Hindlimb muscle (tissue), 1 donor: ENCODE data around the gene UEVLD. TPM values are rescaled to one million over a fixed set of nuclear protein-coding genes. Genes with fewer than 3 reads are reported as not detected.
"Not testable (repeated sequence)": the region's sequence is repeated elsewhere in the genome, so short reads cannot be mapped to it uniquely, and the experiment has no call there.

ENCODE experiments used
- DNase-seq: peaks from one replicate; pipeline ENCODE4 v3.0.0-alpha.2; 2013
- polyA plus RNA-seq: library from polyadenylated mRNA; unstranded; fragments of 120-200 nt; gene quantifications from one replicate; pipeline ENCODE4 v1.2.1, GENCODE V29; 2013; ENCODE audit not compliant: insufficient read length

Gene UEVLD
- 13.6 TPM for polyA plus RNA-seq

DNA sequence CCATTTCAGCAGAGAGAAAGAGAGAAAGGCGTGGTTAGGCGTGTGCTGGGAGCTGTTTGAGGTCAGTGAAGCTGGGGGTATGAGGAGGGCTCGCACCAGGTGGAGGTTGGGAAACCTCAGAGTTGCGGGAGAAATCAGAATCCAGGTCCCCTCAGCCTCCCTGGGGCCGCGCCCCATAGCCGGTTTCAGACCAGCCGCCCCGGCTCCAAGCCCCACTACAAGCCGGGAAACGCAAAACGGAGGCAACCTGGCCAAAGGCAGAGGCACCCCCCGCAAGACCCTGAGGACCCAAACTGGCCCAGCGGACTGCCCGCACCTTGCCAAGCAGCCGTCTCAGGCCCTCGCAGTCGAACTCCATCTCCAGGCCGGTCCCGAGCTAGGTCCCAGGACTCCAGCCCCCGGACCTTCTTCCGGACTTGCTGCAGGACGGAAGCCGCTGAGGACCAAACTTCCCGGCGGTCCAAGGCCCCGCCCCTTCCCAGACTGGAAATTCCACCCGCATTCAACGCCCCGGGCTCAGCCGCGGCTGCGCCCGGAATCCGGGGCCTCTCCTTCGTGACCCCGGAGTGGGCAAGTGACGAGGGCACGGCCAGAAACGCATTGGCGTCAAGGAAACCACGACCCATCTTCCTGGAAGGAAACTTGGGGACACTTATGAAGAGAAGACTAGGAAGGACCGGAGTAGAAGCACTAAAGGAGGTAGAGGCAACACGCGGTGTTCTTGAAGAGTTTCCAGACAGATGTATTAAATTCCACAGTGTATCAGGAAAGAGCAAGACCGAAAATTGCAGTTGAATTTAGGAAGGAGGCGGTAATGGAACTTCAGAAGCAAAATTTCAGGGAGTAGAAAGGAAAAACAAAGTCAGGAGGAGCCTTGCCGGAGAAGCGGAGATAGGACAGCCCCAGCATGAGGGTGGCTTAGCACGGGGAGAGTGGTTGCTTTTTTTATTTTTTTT, at the start of gene UEVLD:
UEVLD (minus strand) TSS at position 438 of the 956 bp plus-strand sequence; CDS start at position 358, 80 bp downstream.
- peak; percentile 92 for DNase-seq

DNA sequence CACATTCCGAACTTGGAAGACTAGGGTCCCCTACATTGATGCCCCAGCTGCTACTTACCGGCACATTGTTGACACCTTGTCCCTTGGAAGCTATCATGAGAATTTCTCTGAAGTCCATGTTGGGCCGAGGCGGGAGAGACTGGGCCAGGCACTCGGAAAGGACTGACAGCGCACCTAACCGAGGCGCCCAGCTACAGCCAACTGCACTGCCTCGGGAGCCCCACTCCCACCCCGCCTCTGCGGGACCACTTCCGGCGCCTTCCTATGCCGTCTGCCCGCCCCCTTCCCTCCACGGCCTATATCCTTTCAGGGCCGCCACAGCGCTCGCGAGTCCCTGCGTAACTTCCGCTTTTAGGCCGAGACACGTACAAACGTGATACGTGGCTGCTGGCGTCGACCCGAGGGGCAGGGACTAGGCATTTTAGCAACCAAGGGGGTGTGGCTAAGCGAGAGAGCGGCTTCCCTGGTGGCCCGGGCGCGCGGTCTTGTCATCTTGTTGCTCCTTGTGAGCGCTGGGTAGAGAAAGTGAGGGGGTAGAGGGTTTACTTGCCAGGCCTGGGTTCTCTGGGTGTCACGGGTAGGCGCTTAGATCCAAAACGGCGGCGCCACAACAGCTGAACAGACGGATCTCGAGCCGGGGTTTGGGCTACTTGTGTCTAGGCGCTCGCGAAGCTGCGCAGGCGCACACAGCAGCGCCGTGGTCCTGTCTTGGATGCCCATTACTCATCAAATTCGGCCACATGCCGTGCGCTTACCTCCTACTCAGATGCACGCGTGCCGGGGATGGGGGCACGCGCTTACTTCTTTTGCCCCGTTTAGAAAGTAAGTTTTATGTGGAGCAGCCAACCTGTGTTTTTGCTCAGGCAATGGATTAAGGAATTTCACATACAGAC, 45.9 kb upstream of the UEVLD start, which contains the start of gene SPTY2D1:
SPTY2D1 (minus strand) TSS at position 203 of the 893 bp plus-strand sequence; CDS start at position 118, 85 bp downstream.
- peak; percentile 100 for DNase-seq

DNA sequence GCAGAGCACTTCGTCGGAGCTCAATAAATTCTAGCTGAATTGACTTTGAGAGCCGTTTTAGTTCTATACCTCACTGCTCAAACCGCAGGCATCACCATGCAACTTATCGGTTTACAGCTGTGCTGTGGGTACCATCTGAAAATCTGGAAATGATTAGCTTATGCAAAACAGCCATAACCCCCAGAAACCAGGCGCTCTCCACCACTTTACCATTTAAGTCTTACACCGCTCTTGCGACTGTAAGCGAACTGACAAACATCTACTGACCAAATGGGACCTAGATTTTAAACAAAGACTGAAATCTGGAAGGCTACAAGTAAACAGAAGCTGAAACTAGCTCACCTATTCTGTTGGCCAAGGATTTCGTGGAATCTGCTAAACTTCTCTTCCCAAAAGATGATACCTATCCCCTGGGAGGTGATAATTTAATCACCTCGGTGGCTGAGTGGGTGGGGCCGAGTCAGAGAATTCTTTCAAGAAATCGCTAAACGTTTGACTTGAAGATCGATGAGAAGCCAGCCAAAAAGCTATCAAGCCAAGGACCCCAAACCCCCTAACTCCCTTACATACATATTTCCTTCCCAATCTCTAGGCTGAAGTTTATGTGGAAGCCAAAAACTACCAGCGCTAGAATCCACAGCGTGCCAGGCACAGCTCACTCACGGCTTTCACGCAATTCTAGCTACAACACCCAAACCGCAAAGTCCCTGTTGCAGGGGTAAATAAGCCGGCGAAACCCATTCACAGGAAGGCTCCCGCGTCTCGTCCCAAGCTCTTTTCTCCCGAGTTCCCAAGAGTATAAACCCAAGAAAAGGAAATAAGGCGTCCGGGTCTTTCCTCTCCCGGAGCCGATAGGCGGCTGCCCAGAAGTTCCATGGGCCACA, 45.0 kb upstream of the UEVLD start:
- DNase-seq, result no peak

DNA sequence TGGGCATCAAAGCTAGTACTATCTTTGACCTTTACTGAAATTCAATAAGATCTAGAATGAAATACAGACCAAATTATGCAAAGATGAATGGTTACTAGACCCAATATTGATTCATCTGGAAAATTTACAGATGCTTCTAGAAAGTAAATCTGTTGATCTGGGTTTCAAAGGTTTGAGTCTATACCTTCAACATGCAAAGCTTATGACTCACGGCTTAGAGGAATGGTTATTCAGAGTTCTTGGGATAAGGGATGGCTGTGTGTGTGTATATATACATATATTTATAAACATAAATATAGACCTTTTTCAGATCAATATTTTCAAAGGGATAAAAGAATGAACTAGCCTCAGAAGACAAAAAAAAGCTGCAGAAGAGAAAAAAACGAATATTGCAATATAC, 44.3 kb upstream of the UEVLD start:
- no peak for DNase-seq

DNA sequence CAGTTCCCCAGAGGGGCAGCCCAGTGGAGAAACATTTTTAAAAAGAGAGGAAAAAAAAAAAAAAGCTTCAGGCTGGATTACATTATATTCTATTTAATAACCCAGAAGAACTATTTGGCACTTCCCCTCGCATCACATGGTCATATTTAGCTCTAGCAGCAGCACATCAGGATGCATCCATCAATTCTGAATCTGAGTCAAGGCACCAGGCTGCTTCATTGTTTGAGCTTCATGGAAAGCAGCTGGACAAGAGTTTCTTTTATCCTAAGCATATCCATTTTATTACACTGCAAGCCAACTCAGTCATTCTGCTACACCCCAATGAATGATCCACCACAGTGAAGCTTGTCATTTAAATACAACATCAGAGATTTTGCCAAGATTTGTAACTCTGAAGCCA, 35.6 kb upstream of the UEVLD start:
- no peak for DNase-seq

DNA sequence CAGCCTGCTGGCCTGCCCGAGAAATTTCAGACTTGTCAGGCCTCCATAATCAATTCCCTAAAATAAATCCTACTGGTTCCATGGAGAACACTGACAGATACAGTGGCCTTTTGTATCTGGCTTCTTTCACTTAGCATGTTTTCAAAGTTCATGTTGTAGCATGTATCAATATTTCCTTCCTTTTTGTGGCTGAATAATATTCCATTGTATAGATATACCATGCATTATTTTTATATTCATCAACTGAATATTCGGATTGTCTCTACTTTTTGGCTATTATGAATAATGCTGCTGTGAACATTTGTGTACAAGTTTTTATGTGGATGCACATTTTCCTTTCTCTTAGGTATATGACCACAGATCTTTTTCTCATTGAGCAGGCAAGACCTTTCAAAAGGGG, 35.2 kb upstream of the UEVLD start:
- no peak for DNase-seq

DNA sequence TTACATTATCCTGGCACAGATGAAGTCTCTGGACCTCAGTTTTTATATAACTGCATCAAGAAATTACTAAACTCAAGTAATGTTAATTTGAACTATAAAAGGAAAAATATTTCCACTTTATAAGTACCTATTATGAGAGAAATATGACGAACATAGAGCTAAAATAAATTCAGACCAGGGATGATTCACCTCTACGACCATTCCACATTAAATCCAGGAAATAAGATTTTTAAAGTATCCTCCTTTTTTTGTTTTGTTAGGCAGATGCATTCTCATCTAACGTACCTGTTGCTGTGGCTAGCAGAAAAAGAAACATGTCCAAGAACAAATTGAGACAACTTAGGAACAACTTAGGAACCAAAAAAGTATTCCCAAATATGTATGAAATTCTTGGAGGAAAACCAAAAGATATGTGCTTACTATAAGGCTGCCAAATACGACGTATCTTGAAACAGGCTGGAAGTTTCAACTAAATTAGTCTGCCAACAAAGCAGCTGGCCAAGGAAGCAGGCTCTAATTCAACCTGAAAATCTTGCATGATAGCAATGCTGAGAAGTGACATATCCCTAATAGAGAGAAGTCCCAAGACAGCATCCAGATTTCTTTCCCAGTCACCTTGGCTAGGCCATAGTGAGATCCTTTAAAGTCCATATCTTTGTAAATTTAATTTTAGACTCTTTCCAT, 29.9 kb upstream of the UEVLD start:
- no peak for DNase-seq

DNA sequence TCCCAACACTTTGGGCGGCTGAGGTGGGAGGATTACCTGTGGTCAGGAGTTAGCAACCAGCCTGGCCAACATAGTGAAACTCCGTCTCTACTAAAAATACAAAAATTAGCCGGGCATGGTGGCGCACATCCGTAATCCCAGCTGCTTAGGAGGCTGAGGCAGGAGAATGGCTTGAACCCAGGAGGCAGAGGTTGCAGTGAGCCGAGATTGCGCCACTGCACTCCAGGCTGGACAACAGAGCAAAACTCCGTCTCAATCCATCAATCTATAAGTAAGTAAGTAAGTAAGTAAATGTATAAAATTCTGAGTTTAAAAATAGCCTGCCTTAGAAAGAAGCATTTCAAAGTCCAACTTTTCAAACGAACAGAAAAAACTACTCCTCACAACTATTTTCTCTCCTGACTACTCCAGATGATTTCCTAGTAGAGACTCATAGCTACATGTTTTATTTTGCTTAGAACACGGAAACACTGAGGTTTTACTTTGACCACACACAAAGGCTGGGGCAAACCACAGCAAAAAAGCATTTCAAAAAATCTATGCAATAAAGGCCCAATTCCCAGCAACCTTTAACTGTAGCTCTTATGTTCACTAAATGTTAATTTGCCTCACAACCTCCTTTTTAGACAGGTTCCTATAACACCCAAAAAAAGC, 29.3 kb upstream of the UEVLD start:
- no peak for DNase-seq

DNA sequence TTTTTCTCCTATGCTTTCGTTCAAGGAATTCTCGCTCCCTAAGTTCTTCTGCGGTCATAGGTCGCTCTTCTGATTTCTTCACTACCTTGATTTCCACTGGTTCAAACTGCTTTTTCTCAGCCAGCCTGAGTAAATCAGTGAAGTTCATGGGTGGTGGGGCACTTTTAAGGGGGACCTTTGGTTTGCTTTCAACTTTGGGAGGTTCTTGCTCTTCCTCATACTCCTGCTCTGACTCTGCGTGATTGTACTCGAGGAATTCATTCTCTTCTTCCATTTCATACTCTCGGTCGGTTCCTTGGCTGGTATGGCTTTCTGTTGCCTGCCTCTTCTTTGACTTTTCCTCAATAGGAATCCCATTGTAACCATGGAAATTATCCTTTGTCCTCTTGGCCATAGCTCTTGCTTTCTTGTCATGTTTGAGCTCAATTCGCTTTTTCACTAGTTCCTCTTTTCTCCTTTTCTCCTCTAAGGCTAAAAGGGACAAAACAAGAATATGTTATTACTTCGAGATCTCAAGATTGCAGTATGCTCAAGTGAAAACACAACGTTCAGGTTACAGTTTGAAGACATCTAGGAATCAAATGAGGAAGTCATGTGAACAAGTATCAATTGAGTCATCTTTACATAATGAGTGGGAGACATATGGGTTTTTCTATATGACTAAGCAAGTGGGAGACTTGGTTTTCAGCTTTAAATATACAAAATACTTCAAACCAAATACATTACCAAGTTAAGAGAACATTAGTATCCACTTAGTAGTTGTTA, 27.3 kb upstream of the UEVLD start:
- no peak for DNase-seq

DNA sequence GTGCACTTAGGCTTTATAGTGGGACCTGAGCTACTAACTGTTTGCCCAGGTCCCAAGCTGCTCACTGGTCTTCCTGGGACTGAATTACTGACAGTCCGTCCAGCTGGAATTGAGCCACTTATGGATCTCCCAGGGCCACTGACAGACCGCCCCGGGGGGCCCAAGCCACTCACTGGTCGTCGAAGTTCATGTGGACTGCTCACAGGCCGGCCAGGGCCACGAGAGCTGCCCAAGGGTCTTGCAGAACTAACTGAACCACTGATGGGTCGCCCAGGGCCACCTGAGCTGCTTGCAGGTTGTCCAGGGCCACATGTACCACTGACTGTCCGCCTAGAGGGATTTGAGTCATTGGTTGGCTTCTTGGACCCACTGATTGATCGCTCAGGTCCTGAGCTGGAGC, 26.1 kb upstream of the UEVLD start:
- DNase-seq, result no peak

DNA sequence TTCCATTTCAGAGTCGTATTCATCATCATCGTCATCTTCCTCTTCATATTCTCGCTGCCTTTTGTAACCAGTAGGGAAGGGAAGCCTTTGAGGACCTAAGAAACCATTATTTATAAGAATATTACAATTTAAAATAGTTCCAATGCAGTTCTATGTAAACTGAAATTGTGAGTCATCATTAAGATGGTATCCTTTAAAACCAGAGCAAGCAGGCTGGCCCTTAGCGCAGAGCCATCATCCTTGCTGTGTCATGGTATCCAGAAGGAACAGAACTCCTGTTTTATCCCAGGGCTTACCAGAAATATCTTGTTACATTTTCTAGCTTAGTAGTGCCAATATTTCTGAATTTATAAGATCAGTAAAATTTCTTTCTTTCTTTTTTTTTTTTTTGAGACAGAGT, 23.9 kb upstream of the UEVLD start:
- no peak for DNase-seq

DNA sequence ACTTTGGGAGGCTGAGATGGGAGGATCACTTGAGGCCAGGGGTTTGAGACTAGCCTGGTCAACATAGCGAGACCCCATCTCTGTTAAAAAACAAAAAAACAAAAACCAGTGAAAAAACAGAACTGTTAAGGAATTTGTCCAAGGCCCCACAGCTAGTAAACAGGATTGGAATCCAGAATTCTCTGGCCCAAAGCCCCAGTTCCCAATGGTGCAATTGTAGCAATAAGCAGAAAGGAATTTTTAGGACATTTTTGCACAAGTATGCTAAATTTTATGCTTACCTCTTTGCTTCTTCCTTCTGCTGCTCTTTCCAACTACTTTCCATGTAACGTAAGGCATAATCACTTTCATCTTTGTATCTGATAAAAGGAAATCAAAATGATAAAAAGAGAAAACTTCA, 22.7 kb upstream of the UEVLD start:
- no peak for DNase-seq

DNA sequence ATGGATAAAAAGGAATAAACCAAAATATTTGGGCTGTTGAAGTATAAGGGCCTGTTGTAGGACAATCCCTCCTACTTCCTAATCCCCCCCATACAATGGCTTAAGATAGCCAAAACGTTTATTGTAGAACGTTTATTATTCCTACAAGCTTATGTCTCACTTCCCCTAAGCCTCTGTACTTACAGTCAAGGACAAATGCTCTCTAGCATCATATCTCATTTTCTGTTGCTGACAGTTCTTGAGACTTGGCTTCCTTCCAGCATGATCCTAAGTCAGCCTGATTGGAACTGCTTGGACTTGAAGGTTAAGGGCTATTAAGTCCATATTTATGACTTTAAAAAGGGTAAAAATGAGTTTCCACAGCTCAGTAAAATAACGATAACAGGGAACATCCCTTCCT, 19.8 kb upstream of the UEVLD start:
- no peak for DNase-seq

DNA sequence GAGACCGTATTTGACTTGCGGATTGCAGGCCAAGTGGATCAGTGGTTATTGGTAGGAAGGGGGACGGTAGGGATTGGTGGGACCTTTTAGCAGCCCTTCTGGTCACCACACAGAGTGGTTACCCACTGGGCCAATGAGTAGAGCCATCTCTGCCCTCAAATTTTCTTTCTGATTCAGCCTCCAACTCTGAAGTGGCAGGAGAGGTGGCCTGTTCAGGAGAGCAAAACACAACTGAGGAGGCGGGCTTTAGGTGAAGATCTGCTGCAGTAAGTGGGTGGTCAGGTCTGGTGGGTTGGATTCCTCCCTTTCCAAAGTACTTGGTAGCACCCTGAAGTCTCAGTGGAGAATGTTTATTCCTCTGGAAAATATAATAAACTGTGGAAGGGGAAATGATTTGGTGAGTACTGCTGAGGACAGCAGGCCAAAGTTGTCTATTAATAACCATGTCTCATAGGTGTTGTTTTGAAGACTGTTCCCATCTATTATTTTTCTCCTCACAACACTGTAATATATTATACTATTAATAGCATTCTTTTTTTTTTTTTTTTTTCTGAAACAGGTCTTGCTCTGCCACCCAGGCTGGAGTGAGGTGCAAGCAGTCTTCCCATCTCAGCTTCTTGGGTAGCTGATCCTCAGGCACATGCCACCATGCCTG, 12.5 kb upstream of the UEVLD start:
- DNase-seq, result no peak

DNA sequence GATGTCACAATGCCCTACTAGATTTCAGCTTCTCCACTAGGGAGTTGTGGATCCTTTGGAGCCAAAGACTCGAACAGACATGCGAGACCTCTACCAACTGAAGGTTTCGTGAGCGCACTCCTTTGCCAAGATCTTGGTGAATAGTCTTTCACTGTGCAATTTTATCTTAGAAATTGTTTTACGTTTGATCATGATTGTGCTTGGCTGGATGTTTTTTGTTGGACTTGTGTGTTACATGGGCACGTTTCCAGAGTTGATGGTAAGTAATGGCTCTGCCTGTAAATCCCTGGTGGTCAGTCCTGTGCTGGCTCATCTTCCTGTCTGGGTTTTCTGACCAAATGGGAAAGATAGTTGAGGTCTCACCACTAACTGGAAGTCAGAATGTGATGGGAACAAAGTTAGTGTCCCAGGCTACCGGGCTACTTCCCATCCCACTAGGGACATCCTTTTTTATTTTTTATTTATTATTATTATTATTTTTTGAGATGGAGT, 11.3 kb upstream of the UEVLD start, which contains the start of gene MISFA:
MISFA (plus strand) TSS at position 51 of the 492 bp plus-strand sequence; CDS start at position 191, 140 bp downstream.
- DNase-seq, result no peak

DNA sequence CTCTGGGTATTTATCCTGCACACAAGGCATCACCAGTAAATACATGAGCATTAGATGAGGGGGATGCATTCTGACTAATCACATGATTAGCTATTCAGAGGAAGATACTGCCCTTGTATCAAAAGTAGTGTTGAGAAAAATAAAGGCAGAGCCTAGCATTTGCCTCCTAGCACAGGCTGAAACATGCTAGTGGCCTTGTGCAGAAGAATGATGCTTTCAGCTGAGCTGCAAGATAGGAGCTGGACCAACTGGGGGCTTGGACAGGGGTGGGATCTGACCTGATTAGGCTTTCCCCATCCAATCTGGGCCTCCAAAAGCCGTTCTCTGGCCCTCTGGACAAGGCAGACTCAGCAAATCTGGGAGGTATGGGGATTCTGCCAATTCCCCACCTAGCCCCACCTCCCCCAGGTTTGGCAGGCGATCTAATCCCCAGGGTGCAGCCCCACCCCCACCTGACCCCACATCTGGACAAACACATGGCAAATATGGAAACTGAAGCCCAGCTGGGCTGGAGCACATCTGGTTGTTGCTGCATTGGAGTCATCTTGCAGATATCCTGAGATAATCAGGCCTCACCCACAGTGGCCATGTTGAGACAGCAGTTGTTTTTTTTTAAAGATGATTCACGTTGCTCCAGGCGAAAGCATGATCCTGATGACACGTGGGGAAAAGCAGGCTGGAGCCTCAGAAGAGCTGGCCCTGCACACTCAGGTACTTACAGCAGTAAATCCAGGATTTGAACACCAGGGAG, 6.6 kb upstream of the UEVLD start:
- no peak for DNase-seq

DNA sequence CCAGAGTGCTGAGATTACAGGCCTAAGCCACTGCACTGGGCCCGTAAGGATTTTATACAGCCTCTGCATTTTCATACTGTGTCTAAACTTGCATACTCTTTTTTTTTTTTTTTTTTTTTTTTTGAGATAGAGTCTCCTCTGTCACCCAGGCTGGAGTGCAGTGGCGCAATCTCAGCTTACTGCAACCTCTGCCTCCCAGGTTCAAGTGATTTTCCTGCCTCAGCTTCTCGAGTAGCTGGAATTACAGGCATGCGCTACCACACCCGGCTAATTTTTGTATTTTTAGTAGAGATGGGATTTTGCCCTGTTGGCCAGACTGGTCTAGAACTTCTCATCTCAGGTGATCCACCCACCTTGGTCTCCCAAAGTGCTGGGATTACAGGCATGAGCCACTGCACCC, 5.6 kb upstream of the UEVLD start:
- not testable (repeated sequence) for DNase-seq

DNA sequence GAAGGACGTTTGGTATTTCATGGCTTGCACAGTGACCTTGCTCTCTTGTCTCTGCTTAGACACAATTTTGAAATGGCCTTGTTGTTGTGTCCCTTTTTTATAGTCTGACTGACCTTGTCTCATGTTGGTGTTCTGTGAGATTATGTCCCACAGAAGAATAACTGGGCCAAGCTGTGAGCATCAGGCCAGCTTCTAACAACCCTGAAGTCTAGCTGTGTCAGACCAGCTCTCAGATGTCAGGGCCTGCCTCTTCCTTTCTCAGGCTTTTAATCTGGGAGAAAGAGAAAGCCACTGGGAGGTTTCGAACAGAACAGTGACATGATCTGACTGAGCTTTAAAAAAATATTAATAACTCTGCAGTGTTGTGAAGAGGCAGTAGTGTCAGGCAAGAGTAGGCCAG, 2.0 kb upstream of the UEVLD start:
- DNase-seq, result no peak

DNA sequence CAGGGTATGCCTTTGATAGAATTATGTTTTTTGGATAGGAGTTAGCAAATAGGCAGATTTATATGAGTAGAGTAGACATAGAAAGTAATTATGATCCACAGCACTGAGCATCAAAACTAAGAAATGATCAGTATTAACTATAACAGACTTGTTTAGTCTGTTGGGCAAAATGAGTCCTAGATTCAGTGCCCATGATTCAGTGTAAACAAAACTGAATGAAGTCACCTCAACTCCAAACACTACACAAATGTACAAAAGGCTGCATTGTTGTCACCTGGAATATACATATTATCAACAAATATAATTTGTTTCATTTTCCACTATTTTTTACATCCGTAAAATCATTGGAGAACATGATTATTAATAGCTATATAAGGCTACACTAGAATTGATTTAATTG, 6.7 kb downstream of the UEVLD start:
- no peak for DNase-seq
